ENCODE data around the gene DACH2.

- TF ChIP-seq, protein P1, sequence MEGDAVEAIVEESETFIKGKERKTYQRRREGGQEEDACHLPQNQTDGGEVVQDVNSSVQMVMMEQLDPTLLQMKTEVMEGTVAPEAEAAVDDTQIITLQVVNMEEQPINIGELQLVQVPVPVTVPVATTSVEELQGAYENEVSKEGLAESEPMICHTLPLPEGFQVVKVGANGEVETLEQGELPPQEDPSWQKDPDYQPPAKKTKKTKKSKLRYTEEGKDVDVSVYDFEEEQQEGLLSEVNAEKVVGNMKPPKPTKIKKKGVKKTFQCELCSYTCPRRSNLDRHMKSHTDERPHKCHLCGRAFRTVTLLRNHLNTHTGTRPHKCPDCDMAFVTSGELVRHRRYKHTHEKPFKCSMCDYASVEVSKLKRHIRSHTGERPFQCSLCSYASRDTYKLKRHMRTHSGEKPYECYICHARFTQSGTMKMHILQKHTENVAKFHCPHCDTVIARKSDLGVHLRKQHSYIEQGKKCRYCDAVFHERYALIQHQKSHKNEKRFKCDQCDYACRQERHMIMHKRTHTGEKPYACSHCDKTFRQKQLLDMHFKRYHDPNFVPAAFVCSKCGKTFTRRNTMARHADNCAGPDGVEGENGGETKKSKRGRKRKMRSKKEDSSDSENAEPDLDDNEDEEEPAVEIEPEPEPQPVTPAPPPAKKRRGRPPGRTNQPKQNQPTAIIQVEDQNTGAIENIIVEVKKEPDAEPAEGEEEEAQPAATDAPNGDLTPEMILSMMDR (IDR thresholded peaks at IDR 0.05): no peak
- TF ChIP-seq POLR2AphosphoS5 (IDR thresholded peaks at IDR 0.05) (no peak), POLR2A (IDR thresholded peaks at IDR 0.05) (no peak)
Measured at GRCh38 chrX:86829786-86830185, 681.5 kb downstream of the DACH2 start.

All from upper lobe of left lung (tissue), 4 donors.